Adrenal gland (tissue), 12 donors: ENCODE data around the gene HOXC13. TPM values are rescaled to one million over a fixed set of nuclear protein-coding genes. Genes with fewer than 3 reads are reported as not detected.
A peak's percentile ranks its signal among the peaks of the same experiment; 100 is the strongest.

Experiments used
- DNase-seq, 7 donors: peaks; one replicate each; pipeline ENCODE4 v3.0.0-alpha.2; 2019 to 2020
- H3K27ac ChIP-seq, 5 donors: fragments of 200-600 bp; sonication (generic) in 4 of 5; 1 replicate in 3 of 5; 2 replicates in 2 of 5; pipeline versions ENCODE4 v1.5.1 to v1.8.0; 2016 to 2020; ENCODE audit warnings: mild to moderate bottlenecking in 1 of 5
- H3K27me3 ChIP-seq: fragments of 200-600 bp; 2 replicates; pipeline ENCODE4 v1.8.0; 2021
- H3K36me3 ChIP-seq, 2 donors: fragments of 200-600 bp; replicated peaks in 1 of 2; 1 replicate in 1 of 2; 2 replicates in 1 of 2; pipeline versions ENCODE4 v1.5.1 to v1.8.0; 2018 to 2022
- H3K4me1 ChIP-seq, 2 donors: fragments of 200-600 bp; replicated peaks in 1 of 2; 1 replicate in 1 of 2; 2 replicates in 1 of 2; pipeline versions ENCODE4 v1.5.1 to v1.8.0; 2018 to 2021
- H3K4me3 ChIP-seq, 4 donors: fragments of 200-600 bp; sonication (generic) in 3 of 4; one replicate each; pipeline ENCODE4 v1.5.1; 2016 to 2018
- H3K9me3 ChIP-seq, 3 donors: fragments of 200-600 bp; sonication (generic) in 1 of 3; replicated peaks in 1 of 3; 1 replicate in 2 of 3; 2 replicates in 1 of 3; pipeline versions ENCODE4 v1.5.1 to v1.8.0; 2016 to 2021
- POLR2A ChIP-seq, 2 donors: fragments of 450-650 bp; IDR thresholded peaks; one replicate each; pipeline ENCODE4 v1.6.1; 2017; ENCODE audit warnings: antibody characterized with exemption in 2 of 2, mild to moderate bottlenecking in 2 of 2, moderate library complexity in 1 of 2
- WGBS, 4 donors: extraction: QIAGEN DNeasy Blood & Tissue Kit in 2 of 4; methylation state at CpG; one replicate each; pipeline versions ENCODE4 v1.1.5 to v1.1.7; 2013 to 2017; 5-methylcytosine and 5-hydroxymethylcytosine counted together
- intact Hi-C, 2 donors: fragments of 100-400 bp; cut with DNase I; formaldehyde crosslinking; loops; one replicate each; pipeline versions ENCODE4 v1.14.1 to v1.15.0; 2022 to 2023
- polyA plus RNA-seq, 3 donors: library from polyadenylated mRNA; stranded (reverse); fragments of 200-250 nt in 2 of 3; fragments of 350-450 nt in 1 of 3; fragmentation: Illumina TruSeq in 1 of 3; extraction: RNeasy Lipid Tissue Mini Kit (QIAGEN cat#74804) in 1 of 3; gene quantifications; one replicate each; pipeline ENCODE4 v1.2.3, GENCODE V29; 2013 to 2014
- total RNA-seq, 9 donors: library from RNA; depleted of rRNA in 4 of 9; stranded (reverse); fragments of >200 nt in 4 of 9; fragments of 120-200 nt in 1 of 9; fragmentation: NEBNext Ultra II Directional in 1 of 9; extraction: Animal tissue kit (Norgen Biotek cat#: 25700) in 1 of 9; gene quantifications; one replicate each; pipeline versions ENCODE4 v1.1.0 to v1.2.4, GENCODE V29; 2013 to 2023
- TF ChIP-seq, protein P1 (sequence below), 6 experiments: fragments of 450-650 bp in 4 of 6; fragments of 200-600 bp in 2 of 6; sonication (generic) in 1 of 6; IDR thresholded peaks; 1 replicate in 5 of 6; 2 replicates in 1 of 6; pipeline versions ENCODE4 v1.5.1 to v1.8.0; 2016 to 2021; ENCODE audit warnings: antibody characterized with exemption in 6 of 6, mild to moderate bottlenecking in 2 of 6, moderate library complexity in 1 of 6
- donor health status: healthy with polysubstance abuse.
- donor health status: Bipolar disorder and iron deficiency.
- donor health status: DM: yes; HTN: yes; CAD: no.
- donor health status: DM: no; HTN: no; CAD: no.
- donor health status: DM: no; HTN: no; CAD: no.
- donor health status: DM: yes; HTN: yes; CAD: no.

HOXC13 gene
- total and polyA plus RNA-seq, 12 donors: 0.11 TPM; not detected in 11

DNA sequence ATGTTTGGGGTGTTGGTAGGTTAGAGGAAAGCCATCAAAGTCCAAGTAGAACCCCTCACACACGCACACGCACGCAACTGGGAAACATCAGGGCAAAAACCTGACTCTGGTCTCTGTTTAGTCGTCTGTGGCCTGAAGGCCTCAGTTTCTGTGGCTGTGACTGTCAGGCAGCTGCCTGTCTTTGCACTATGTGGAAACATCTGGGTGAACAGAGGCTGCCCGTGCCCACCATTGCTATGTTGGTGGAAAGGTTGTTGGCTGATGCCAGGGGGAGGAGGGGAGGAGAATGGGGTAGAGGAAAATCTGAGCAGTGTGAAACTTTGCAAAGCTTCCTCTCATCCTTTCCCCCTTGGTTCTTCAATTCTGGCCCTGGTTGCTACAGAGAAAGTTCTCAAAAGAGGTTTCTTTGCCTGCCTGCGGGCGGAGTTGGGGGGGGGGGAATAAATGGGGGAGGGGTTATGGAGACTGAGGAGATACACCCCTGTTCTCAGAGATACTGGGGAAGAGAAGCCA lies 53.8 kb downstream of the HOXC13 start:
- Histone ChIP-seq H3K27me3 (peaks cover 84% of the 10 kb centered on the region), H3K9me3 (no peaks in the 10 kb centered on the region), H3K27ac (no peak overlapping the region), H3K36me3 (no peaks in the 10 kb centered on the region), H3K4me3 (no peak overlapping the region), H3K4me1 (peaks cover 0 to 6% of the 10 kb centered on the region in 2 donors)
- no peak for TF ChIP-seq POLR2A (IDR thresholded peaks at IDR 0.05)
- TF ChIP-seq, protein P1, sequence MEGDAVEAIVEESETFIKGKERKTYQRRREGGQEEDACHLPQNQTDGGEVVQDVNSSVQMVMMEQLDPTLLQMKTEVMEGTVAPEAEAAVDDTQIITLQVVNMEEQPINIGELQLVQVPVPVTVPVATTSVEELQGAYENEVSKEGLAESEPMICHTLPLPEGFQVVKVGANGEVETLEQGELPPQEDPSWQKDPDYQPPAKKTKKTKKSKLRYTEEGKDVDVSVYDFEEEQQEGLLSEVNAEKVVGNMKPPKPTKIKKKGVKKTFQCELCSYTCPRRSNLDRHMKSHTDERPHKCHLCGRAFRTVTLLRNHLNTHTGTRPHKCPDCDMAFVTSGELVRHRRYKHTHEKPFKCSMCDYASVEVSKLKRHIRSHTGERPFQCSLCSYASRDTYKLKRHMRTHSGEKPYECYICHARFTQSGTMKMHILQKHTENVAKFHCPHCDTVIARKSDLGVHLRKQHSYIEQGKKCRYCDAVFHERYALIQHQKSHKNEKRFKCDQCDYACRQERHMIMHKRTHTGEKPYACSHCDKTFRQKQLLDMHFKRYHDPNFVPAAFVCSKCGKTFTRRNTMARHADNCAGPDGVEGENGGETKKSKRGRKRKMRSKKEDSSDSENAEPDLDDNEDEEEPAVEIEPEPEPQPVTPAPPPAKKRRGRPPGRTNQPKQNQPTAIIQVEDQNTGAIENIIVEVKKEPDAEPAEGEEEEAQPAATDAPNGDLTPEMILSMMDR (IDR thresholded peaks at IDR 0.05): no peak
- no peak for DNase-seq
- 56 to 70% (median 66%) methylated on average over 5 to 7 of the region's 7 CpGs for WGBS, 4 donors
- intact Hi-C loops: no loop called here

DNA sequence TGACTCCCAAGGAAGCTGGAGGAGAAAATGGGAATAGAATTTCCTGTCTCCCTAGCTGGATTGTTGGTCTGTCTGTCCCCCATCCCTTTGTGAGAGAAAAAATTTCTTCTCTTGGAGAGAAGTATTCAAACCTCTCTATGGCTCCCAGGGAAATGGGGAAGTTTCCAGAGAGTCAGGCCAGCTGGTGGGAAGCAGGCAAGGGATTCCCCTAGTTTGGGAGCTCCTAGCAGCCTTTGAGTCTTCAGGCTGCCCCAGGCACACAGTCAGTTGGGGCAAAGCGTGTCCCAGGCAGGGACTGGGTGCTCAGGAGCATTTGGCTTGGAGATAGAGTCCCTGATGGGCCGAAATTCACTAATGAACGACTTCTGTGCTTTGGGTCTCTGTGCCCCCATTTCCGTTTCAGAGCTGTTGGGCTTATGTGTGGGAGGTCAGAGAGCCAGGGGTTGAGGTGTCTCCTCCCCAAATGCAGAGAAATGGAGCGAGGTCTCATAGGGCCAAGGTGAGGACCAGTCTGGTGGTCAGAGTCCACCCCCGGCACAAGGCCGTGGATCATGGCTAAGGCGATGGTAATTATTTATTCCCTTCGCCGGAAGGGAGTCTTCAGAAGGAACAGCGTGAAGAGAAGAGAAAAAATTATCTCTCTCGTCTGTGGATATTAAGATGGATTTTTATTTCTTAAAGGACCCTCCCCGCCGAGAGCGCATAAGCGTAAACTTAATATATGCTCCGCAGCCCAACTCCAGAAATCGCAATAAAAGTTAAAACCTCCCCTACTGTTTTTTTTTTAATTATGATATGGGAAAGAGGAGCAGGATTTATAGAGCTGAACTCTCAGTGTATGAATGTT lies 54.8 kb downstream of the HOXC13 start:
- H3K4me3 ChIP-seq: no peak overlapping the region
- peaks cover 0 to 6% of the 10 kb centered on the region in 2 donors for H3K4me1 ChIP-seq
- TF ChIP-seq, protein P1 (IDR thresholded peaks at IDR 0.05): no peak
- TF ChIP-seq POLR2A (IDR thresholded peaks at IDR 0.05): no peak
- no peak overlapping the region for H3K27ac ChIP-seq
- no peaks in the 10 kb centered on the region for H3K36me3 ChIP-seq
- no peak for DNase-seq
- intact Hi-C loops: no loop called here
- H3K27me3 ChIP-seq: peaks cover 75% of the 10 kb centered on the region
- WGBS, 4 donors: 50 to 74% (median 57%) methylated on average over 18 of the region's 18 CpGs
- no peaks in the 10 kb centered on the region for H3K9me3 ChIP-seq

DNA sequence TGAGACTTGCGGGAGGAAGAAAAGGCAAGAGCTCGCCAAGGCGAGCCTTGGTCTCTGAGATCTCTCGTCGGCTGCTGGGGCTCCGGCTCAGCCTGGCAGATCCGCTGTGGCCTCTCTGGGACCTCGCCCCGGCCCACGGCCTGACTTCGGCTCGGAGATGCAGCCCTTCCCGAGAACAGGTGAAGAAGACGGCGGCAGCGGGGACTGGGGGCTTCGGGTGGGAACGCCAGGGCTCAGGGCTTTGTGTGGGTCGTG lies 55.3 kb downstream of the HOXC13 start:
- intact Hi-C loops: no loop called here
- TF ChIP-seq, protein P1 (IDR thresholded peaks at IDR 0.05): no peak
- TF ChIP-seq POLR2A (IDR thresholded peaks at IDR 0.05): no peak
- no peak for DNase-seq
- peaks cover 0 to 7% of the 10 kb centered on the region in 2 donors for H3K4me1 ChIP-seq
- H3K27me3 ChIP-seq: peaks cover 69% of the 10 kb centered on the region
- no peaks in the 10 kb centered on the region for H3K36me3 ChIP-seq
- WGBS, 4 donors: 20 to 35% (median 26%) methylated on average over 14 to 19 of the region's 19 CpGs
- H3K4me3 ChIP-seq: no peak overlapping the region
- H3K9me3 ChIP-seq: no peaks in the 10 kb centered on the region
- no peak overlapping the region for H3K27ac ChIP-seq

DNA sequence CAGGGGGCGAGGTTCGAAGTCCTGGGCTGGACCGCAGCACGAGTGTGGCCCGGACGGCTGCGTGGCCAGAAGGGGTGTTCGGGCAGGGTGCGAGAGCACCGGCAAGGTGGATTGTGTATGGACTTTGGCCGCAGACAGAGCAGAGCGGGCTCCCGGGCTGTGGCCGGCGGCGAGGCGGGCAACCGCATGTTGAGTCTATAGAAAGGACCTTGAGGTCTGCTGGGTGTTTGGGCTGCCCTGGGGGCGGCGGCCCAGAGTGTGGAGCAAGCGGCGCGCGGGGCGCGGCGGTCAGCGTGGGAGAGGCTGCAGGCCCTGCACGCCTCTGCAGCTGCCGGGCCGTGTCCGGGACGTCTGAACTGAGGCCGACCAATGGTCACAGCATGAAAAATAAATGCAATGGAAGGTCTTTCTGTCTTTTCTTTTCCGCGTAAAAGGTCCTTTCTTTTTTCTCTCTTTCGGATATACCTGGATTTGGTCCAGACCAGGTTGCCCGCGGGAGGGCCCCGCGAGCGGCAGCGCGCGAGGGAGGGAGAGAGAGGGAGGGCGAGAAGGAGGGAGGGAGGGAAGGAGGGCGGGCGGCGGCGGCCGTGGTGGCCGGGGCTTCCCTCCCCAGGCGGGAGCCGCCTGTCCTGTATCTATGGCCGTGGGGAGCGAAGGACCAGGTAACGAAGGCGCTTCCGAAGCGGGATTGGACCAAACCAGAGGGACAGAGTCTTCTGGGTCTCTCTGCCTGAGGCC lies 55.8 kb downstream of the HOXC13 start:
- Histone ChIP-seq H3K36me3 (no peaks in the 10 kb centered on the region), H3K4me1 (peaks cover under 1 to 12% of the 10 kb centered on the region in 2 donors), H3K4me3 (peak overlapping the region in 1 of 4 donors; percentile 14), H3K27me3 (peaks cover 69% of the 10 kb centered on the region), H3K27ac (peak overlapping the region in 1 of 5 donors; percentile 56), H3K9me3 (no peaks in the 10 kb centered on the region)
- TF ChIP-seq POLR2A (IDR thresholded peaks at IDR 0.05): no peak
- TF ChIP-seq, protein P1 (IDR thresholded peaks at IDR 0.05): no peak
- 8 to 13% (median 11%) methylated on average over 27 to 60 of the region's 60 CpGs for WGBS, 4 donors
- intact Hi-C loops: no loop called here
- no peak for DNase-seq
